Measurements from ENCODE around the gene RGS13. TPM values are rescaled to one million over a fixed set of nuclear protein-coding genes. Genes with fewer than 3 reads are reported as not detected.

RGS13 gene
- total RNA-seq, 1 donor from 2014 or later: not detected

DNA sequence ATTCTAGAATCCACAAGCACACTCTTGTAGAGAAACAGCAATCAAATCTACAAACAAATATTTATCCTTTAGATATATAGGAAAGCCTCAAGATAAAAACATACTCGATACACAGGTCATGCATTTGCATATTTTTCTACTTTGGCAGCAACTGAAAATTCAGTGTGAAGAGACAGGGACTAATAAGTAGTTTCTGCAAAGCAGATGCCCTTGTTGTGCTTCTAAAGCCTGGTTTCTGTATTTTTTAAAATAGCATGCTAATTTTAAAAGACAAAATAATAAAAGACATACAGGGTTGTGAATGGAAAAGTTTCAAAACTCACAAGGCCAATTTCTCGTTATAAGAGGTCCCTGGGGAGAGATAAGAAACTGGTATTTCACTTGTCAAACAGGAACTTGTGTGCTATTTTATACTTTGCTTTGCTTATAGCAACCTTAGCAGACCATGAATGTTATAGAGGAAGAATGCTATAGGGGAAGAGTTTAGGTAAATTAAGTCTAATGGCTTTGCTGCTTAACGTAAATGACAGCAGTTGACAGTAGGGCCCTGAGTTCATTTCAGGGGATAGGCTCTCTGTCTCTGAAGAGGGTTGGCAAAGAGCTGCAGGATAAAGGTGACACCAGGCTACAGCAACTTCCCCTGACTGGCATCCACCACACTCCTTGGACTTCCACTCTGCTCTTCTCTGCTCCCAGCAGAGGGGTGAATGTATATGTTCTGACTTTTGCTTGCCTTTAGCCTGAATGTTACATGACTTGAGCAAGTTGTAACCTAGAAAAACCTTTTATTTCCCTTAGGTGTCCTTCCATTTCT, 9.4 kb upstream of the RGS13 start:
- intact Hi-C loops (cut with micrococcal nuclease): no loop called here

DNA sequence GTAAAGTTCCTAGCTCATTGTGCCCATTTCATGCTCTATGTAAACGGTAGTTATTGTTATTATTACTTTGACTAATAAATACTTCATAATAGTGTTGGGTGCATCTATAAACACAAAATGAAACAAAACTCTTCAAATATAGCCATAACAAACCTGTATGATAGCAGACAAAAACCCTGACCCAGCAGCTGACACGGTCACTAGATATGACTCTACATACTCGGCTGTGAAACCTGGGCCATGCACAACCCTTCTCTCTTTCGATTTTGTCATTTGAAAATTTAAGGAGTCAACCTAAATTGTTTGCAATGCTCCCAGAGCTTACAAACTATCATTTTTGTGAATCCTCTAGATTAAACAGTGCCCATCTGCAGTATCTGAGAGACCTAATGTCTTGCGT, 8.0 kb upstream of the RGS13 start:
- intact Hi-C loops (cut with micrococcal nuclease): no loop called here

DNA sequence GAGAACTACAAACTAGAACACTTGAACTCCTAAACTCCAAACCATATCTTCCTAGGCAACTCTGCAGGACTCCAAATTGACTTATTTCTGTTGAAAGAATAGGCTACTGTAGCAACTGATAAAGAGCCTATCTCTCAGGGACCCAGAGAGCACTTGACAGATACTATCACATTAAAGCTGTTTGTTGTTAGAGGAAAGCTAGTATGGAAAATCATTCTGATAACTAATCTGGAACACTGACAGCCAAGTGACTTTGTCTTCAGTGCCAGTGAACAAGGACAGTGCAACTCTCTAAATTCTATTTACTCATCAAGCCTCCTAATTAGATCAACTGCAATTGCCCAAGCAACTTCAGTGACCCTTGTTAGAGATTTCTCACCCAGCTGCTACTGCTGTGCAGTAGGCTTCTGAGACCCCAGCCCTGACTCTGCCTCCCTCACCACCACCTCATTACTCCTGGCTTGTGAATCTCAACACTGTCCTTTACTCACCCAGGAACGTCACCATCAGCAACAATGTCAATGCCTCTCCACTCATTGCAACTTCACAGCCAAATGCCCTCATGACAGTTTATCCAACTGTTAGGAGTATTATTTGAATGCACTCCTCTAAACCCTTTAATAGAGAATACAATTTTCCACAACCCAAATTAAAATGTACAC, 7.4 kb upstream of the RGS13 start:
- intact Hi-C loops (cut with micrococcal nuclease): no loop called here

DNA sequence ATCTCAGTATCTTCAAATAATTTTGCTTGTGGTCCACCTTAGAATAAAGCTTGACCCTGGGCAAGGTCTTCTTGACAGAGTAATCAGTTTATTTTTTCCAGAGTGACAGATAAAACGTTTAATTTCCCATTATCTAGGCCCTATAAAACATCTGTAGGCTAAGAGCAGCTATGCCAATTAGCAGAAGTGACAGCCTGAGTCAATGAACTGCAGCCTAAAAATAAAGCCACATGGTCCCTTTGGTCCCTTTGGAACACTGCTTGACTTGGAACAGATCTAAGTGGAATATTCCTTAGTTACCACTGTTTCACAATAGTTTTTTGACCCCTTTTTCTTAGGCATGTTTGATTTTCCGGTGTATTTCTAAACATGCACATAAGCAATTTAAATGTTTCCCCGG, 6.3 kb upstream of the RGS13 start:
- intact Hi-C loops (cut with micrococcal nuclease): no loop called here

DNA sequence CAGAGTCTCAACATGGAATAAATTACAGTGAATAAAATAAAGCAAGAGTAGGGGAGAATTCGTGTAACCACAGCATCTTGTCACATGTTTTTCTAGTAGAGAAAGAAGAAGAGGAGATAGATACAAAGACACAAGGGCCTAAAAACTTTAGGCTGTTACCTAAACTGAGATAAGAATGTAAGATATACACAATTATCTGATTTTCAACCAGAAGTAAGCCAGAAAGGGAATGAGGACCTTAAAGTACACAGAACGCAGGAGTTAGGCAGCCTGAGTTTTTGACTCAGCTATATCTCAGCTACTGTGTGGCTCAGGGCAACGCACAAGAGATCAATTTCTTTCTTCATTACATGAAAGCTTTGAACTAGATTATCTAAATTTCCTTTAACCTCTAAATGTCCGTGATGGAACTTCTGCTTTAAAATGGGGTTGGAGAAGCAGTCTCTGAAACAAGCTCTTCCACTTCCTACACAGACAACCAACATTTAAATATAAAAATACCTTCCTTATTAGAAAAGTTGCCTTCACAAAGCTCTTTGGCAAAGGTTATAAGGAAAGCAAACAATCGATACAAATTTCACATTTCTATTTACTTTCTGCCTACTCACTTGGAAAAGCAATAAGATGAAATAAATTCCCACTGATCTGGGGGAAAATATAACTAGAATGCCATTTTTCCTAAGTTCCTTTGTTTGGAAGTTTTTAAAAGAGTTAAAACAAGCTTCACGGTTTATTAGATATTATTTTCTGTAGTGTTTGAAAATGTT, 5.2 kb upstream of the RGS13 start:
- intact Hi-C loops (cut with micrococcal nuclease): no loop called here

DNA sequence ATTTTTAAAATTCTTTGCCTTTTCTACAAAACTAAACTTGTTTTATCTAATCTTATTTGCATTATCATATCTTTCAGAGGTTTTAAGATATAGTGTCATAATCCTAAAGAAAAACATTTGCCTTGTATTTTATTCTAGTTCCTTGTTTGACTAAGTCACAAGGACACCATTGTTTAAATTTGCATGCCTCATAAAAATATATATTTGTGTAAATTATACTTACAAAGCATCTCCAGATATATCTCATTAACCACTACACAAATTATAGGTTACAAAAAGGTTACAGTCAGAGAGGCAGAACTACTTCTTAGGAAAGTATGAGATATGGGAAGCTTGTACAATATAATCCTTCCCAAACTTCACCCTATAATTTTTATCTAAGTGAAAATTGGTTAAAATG, 4.2 kb upstream of the RGS13 start:
- intact Hi-C loops (cut with micrococcal nuclease): no loop called here

DNA sequence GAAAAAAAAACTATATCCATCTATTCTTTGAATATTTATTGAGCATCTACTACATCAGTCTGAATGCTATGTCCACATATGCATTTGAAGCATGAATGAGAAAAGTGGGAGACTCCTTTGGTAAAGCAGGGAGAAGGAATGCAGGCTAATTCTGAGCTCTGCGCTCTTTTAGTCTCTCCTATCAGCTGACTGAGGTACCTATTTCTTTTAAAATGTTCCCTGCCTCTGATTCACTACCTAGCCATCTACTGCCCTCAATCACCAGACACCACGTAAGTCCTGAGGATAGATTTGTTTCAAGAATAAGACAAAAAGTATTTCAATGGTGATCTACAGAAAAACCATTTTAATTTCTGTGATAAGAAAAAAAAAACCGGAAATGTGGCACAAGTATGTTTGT, 3.8 kb upstream of the RGS13 start:
- intact Hi-C loops (cut with micrococcal nuclease): no loop called here

DNA sequence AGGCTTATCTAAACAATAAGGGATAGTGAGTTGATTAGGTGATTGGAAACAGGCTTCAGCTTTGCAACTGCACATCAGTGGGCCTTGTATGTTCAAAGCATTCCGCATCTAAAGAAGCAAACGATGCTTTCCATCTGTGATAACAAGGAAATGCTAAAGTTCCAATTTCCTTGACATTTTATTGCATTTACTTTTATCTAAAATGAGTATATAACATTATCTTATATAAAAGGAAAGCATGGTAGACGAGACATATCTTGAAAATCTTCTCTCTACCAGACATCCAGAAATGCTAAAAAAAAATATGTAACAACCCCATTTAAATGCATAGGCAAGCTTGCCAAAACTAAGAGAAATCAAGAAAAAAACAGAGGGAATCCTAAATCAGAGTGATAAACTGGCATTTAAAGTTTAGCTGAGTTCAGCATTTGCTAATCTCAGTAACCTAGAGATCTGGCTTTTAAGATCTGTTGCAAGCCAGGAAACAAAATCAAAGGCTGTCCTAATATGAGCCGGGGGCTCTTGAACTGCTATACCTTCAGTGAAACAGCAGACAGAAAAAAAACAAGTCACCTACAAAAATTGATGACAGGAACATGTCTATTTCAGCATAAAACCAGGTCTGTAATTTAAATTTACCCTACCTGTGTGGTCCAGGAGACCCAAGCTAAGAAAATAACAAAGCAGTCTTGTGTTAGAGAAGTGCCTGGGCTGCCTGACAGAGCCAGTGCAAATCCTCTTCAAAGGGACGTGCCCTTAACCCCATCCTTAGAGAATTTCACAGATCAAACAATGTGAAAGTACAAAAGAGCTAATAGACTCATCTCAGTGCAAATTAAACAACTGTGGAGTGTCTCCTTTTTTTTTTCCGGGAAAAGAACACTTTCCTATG, 3.1 kb upstream of the RGS13 start:
- intact Hi-C loops (cut with micrococcal nuclease): no loop called here

DNA sequence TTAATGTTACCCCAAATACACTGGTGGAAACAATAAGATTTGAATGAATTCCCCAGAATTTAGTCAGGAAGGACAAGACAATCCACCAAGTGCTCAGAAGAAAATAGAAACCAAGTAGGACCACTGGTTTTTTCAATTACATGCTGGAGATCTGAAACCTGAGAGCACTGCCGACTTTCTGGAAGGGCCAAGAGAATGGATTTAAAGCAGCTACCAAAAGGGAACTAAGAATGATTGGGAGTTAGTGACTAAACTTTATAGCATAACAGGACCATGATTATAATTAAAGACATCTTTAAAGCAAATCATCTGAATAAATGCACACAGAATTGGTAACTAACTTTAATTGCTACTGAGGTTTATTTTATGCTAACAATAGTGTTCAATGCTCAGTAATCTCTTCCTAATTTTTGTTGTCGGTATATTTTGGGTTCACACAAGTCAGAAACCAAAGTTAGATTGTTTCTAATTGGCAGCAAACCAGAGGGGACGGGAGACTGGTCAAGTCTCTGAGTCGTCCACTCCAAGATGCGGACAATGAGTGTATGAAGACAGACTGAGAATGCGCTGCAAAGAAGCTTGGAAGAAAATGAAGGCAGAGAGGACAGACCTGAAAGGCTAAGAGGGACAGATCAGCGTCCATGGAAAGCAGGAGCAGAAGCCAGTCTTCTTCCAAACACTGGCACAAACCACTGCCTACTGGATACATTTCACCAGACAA, 2.3 kb upstream of the RGS13 start:
- intact Hi-C loops (cut with micrococcal nuclease): no loop called here

DNA sequence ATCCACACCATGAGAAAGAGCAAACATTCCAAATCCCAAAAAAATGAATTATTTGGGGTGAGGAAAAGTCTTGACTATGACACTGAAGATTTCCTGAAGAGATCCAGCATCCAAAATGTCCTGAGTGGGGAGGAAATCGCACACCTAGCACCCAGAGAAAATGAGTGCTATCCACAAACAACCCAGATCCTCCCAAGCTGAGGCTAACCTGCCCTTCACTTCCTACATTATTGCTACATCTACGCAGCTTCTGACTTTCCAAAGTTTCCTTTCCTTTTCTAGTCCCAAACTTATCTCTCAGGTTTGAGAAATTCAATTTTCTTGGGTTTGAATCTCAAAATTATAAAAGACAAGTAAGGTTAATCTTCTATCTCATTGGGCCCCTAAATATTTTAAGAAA, 906 bp upstream of the RGS13 start:
- intact Hi-C loops (cut with micrococcal nuclease): no loop called here

DNA sequence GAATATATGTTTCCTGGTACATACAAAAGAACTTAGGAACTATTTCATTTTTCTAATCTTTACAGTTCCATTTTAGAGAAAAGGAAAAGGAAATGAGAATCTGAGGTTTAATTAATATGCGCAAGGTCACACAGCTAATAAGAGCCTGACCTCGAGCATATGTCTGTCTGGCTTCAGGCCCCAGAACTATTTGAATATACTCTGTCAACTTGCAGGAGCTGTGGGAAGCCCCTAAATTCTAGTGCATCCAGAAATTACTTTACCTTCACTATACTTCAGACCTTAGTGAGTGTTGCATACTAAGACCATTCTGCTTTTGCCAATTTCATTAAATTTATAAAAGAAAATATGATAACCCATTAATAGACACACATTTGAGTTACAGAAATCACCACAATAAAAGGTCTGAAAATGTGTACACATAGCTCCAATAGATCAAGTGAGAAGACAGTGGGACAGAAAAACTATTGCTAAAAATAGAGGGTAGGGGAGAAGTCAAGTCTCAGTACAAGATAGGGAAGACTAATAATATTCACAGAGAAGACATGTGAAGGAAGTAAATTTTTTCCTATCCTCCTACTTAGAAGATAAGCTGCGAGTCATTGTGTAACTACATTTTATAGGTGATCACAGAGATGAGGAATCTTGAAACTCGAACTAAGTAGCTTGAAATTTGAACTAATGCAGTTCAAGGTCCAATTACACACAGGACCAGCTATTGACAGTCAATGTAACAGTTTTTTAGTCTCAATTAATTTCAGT, 3.8 kb downstream of the RGS13 start:
- intact Hi-C loops (cut with micrococcal nuclease): no loop called here

DNA sequence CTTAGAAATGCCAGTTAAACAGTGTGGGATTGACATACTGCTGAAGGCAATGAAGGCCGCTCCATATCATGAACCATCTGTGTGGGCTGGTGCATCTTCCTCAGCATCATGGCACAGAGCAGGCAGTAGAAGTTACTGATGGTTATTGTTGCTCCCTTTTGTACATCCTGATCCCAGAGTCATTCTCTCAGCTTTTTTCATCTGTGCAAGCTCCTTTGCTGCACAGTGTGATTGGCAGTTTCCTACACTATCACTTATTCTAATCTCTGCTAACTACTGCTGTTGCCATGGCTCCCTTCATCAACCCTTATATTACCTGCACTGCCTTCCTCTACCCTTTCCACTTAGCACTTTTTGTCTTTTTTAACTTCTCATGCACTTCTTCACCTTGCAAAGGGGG, 16.2 kb downstream of the RGS13 start:
- intact Hi-C loops (cut with micrococcal nuclease): no loop called here

DNA sequence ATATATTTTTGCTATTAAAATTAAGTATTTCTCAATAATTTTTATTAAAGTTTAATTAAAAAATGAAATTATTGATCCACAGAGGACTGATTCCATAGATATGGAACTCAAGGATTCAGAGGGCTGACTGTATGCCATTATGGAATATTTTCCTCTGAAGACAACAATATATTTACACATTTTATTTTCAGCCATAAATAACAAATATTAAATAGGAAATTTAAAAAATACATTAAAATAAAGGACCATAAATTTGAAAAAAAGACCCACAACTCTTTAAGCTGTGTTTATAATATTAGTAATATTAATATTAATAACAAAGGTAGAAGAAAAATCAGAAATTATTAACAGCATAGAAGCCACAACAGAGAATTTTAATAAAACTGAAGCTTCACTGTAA, 18.2 kb downstream of the RGS13 start:
- intact Hi-C loops (cut with micrococcal nuclease): no loop called here

DNA sequence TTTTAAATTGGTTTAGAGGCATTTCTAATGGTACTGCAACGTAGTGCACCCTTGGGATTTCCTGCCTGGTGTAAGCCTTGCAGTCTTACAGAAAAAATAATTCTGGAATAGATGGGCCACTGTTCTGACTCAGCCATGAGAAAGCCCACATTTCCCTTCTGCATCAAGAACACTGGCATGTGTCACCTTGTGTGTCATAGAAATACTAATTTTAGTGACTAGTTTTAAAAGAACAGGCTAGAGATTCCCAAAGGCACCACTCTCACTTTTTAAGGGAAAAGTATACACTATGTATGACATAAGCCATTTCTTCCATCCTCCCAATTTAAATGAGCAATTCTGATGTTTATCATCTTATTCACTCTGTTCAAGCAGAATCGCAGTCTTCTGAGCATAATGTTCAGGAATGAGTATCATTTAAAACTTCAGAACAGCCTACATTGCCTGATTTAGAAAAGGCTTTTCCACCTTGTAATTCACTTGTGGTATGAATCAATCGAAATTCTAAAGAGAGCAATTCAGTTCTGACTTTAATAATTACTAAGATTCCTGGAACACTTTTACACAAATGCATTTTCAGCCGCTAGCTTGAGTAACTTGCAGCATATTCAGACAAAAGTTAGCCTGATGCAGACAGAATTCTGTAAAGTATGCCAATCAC, 18.8 kb downstream of the RGS13 start:
- intact Hi-C loops (cut with micrococcal nuclease): no loop called here

DNA sequence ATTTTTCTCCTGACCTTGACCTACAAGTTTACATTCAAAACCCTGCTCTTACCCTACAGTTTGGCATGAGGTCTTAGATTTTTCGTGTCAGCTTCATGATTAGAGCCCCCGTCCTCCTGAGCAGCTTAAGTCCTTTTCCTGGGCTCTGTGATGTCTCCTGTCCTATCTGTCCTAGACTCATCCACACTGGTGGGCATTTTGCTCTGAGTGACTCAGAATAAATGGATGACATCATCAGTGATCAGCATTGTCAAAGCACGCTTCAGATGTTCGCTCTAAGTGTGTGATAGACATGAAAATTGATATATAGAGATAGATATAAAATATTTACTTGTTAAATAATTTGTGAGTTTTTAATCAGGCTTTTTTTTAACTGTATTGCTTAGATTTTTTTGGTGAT, 21.8 kb downstream of the RGS13 start:
- intact Hi-C loops (cut with micrococcal nuclease): no loop called here

DNA sequence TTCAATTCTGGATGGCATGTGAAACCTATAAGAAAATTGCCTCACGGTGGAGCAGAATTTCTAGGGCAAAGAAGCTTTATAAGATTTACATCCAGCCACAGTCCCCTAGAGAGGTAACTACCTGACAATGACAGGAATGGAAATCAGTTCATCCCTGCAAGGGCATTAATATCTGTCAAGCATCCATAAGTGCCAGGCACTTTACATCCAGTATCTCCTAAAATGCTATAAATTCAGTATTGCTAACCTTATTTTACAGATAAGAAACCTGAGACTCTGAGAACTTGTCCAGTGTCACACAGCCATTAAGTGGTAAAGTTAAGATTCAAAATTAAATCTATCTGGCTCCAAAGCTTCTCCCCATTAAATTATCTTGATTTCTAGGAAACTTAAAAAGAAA, 22.3 kb downstream of the RGS13 start:
- intact Hi-C loops (cut with micrococcal nuclease): no loop called here

DNA sequence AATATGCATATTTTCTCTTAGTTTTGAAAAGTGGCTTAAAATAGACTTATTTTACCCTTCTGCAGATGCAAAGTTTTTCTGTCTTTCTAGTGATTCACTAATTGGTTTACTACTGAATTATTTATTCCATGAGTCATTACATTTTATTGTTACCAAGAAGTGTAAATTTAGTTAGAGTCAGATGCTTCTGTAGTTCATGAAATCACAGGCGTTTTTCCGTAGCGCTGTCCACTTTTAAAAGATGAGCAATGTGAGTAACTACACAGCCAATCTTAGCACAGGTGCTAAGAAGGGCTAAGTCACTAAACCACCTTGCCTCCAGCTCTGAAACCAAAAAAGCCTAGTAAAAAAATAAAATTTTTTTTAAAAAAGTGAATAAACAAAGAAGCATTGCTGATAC, 24.7 kb downstream of the RGS13 start:
- intact Hi-C loops (cut with micrococcal nuclease): no loop called here

DNA sequence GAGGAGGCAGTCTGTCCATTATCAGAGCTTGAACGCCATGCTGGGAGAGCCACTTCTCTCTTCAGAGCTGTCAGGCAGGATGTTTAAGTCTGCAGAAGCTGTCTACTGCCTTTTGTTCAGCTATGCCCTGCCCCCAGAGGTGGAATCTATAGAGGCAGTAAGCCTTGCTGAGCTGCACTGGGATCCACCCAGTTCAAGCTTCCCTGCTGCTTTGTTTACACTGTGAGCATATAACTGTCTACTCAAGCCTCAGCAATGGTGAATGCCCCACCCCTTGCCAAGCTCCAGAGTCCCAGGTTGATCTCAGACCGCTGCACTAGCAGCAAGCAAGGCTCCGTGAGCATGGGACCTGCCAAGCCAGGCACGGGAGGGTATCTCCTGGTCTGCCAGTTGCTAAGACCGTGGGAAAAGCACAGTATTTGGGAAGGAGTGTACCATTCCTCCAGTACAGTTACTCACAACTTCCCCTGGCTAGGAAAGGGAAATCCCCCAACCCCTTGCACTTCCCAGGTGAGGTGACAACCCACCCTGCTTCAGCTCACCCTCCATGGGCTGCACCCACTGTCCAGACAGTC, 32.5 kb downstream of the RGS13 start:
- intact Hi-C loops (cut with micrococcal nuclease): no loop called here

DNA sequence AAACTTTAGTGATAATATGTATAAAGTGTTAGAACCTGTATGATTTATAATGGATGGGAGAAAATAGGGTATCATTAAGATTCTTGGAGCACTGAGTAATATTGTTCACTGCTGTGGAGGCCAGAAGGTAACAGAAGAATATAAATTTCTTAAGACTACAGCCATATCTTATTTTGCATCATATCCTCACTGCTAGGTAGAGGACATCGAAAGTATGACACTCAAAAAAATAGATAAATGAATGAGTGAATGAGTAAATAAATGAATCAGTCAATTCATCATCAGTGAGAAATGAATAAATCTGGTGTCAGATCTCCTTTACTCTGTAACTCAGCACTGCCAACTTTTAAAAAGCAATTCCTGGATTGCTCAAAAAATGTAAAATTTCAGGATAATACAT, 33.2 kb downstream of the RGS13 start:
- intact Hi-C loops (cut with micrococcal nuclease): no loop called here

All from T-helper 1 cell treated with Interleukin-12 subunit alpha and Interleukin-12 subunit beta and Interleukin-4 antibody, amounts not matched to agents 30 ng/mL and 1 ng/mL, for 36 hours (primary cell).